Sigmoid colon (tissue), 4 donors: ENCODE measurements around the gene HHEX.

ENCODE experiments used
- EP300 ChIP-seq, 4 donors: sonication (generic); formaldehyde crosslinking; IDR thresholded peaks; one replicate each; pipeline ENCODE4 v1.6.1; 2017; ENCODE audit warnings: antibody characterized with exemption in 4 of 4
- POLR2A ChIP-seq, 2 donors: fragments of 450-650 bp; IDR thresholded peaks; one replicate each; pipeline ENCODE4 v1.6.1; 2016; ENCODE audit warnings: antibody characterized with exemption in 2 of 2, mild to moderate bottlenecking in 2 of 2, moderate library complexity in 2 of 2
- POLR2AphosphoS5 ChIP-seq, 4 donors: sonication (generic); formaldehyde crosslinking; IDR thresholded peaks; one replicate each; pipeline ENCODE4 v1.6.1; 2017; ENCODE audit warnings: antibody characterized with exemption in 4 of 4
- TF ChIP-seq, protein P1 (sequence below), 4 experiments: fragments of 450-650 bp in 3 of 4; fragments of 200-600 bp in 1 of 4; IDR thresholded peaks; one replicate each; pipeline ENCODE4 v1.5.1; 2016 to 2019; ENCODE audit warnings: antibody characterized with exemption in 4 of 4, mild to moderate bottlenecking in 3 of 4, moderate library complexity in 2 of 4

DNA sequence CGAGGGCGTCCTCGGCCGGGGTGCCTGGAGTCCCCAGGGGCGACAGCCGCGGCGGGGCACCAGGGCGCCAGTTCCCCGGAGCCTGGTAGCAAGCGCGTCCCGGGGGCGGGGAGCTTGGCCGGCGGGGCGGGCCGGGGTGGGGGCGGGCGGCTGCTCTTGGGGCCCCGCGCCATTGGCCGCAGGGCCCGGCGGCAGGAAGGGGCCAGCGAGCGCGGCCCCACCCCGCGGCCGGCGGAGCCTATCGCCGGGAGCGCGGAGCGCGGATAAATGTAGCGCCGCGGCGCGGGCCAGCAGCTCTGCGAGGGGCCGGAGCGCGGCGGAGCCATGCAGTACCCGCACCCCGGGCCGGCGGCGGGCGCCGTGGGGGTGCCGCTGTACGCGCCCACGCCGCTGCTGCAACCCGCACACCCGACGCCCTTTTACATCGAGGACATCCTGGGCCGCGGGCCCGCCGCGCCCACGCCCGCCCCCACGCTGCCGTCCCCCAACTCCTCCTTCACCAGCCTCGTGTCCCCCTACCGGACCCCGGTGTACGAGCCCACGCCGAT lies at the start of gene HHEX:
- TF ChIP-seq, protein P1, sequence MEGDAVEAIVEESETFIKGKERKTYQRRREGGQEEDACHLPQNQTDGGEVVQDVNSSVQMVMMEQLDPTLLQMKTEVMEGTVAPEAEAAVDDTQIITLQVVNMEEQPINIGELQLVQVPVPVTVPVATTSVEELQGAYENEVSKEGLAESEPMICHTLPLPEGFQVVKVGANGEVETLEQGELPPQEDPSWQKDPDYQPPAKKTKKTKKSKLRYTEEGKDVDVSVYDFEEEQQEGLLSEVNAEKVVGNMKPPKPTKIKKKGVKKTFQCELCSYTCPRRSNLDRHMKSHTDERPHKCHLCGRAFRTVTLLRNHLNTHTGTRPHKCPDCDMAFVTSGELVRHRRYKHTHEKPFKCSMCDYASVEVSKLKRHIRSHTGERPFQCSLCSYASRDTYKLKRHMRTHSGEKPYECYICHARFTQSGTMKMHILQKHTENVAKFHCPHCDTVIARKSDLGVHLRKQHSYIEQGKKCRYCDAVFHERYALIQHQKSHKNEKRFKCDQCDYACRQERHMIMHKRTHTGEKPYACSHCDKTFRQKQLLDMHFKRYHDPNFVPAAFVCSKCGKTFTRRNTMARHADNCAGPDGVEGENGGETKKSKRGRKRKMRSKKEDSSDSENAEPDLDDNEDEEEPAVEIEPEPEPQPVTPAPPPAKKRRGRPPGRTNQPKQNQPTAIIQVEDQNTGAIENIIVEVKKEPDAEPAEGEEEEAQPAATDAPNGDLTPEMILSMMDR (IDR thresholded peaks at IDR 0.05), result no peak
- TF ChIP-seq POLR2AphosphoS5 (IDR thresholded peaks at IDR 0.05), result peak; percentile 23 to 60 (median 50)
- TF ChIP-seq POLR2A (IDR thresholded peaks at IDR 0.05), result no peak
- TF ChIP-seq EP300 (IDR thresholded peaks at IDR 0.05), result no peak
